Fibroblast of peridontal ligament (primary cell): ENCODE measurements around the gene FOXK2.
"Not testable (repeated sequence)": the region's sequence is repeated elsewhere in the genome, so short reads cannot be mapped to it uniquely, and the experiment has no call there.

ENCODE experiments used
- DNase-seq: peaks from one replicate; pipeline ENCODE4 v3.0.0-alpha.2; 2010; ENCODE audit errors: extremely low read depth

The FOXK2 gene

GRCh38 chr17:82564241-82564640 lies 44.7 kb downstream of the FOXK2 start:
- DNase-seq = no peak

GRCh38 chr17:82565551-82565950 lies 46.0 kb downstream of the FOXK2 start:
- no peak for DNase-seq

- DNase-seq = no peak
These were observed 46.8 kb downstream of the FOXK2 start for GRCh38 chr17:82566129-82566960.

GRCh38 chr17:82567286-82567685 lies 47.8 kb downstream of the FOXK2 start:
- DNase-seq = no peak

- peak; percentile 57 for DNase-seq
These were observed 49.5 kb downstream of the FOXK2 start for GRCh38 chr17:82568997-82569393.

GRCh38 chr17:82569621-82570020 lies 50.1 kb downstream of the FOXK2 start:
- DNase-seq = no peak

GRCh38 chr17:82570277-82570676 lies 50.7 kb downstream of the FOXK2 start:
- DNase-seq = no peak

GRCh38 chr17:82571855-82572254 lies 52.3 kb downstream of the FOXK2 start:
- no peak for DNase-seq

- no peak for DNase-seq
These were observed 54.5 kb downstream of the FOXK2 start for GRCh38 chr17:82574041-82574440.

- DNase-seq = not testable (repeated sequence)
These were observed 56.2 kb downstream of the FOXK2 start for GRCh38 chr17:82575581-82576221.

- no peak for DNase-seq
These were observed 57.8 kb downstream of the FOXK2 start for GRCh38 chr17:82577300-82577699.

GRCh38 chr17:82579969-82580368 lies 60.4 kb downstream of the FOXK2 start:
- not testable (repeated sequence) for DNase-seq

GRCh38 chr17:82582213-82582612 lies 62.7 kb downstream of the FOXK2 start:
- DNase-seq = no peak

- DNase-seq = no peak
These were observed 63.2 kb downstream of the FOXK2 start for GRCh38 chr17:82582709-82583108.

- DNase-seq = no peak
These were observed 64.2 kb downstream of the FOXK2 start for GRCh38 chr17:82583720-82584234.

GRCh38 chr17:82585935-82586575 lies 66.5 kb downstream of the FOXK2 start:
- DNase-seq = not testable (repeated sequence)

GRCh38 chr17:82586576-82587233 lies 67.2 kb downstream of the FOXK2 start:
- no peak for DNase-seq

- no peak for DNase-seq
These were observed 67.9 kb downstream of the FOXK2 start for GRCh38 chr17:82587234-82588086.

- DNase-seq = no peak
These were observed 69.0 kb downstream of the FOXK2 start for GRCh38 chr17:82588266-82589175.

GRCh38 chr17:82589851-82590180 lies 70.3 kb downstream of the FOXK2 start:
- no peak for DNase-seq
